Measurements from ENCODE around the gene ZBTB2. TPM values are rescaled to one million over a fixed set of nuclear protein-coding genes. Genes with fewer than 3 reads are reported as not detected.

ZBTB2 gene
- total and polyA plus RNA-seq, 2 donors (not counting 3 experiments of a cell fraction or from before 2014, with no cell fraction given), result 11.8 to 13.1 TPM

GRCh38 chr6:151392427-151392826 lies 1.1 kb upstream of the ZBTB2 start:
- peak overlapping the region; percentile 55 for H3K27ac ChIP-seq (ENCODE audit: insufficient read depth, low read depth, low read length)
- dilution Hi-C loops (cut with MboI; ENCODE audit: extremely low pct_ligation_motif_present, low sequenced_read_pairs) (no loop called here), intact Hi-C loops (cut with micrococcal nuclease) (loop anchor here (5.0 kb wide), 1 partner anchor 500 kb away; no protein-coding TSS in a partner anchor)
- no peak for TF ChIP-seq POLR2AphosphoS5 (IDR thresholded peaks at IDR 0.05; ENCODE audit: insufficient read depth, low read depth, low read length)
- no peak for TF ChIP-seq CTCF (IDR thresholded peaks at IDR 0.05; ENCODE audit: extremely low read depth in 1 of 2, insufficient read depth in 1 of 2, low read depth in 1 of 2, low read length in 2 of 2)
- TF ChIP-seq MYC (IDR thresholded peaks at IDR 0.05; ENCODE audit: low read depth, low read length), result no peak
- TF ChIP-seq EZH2 (IDR thresholded peaks at IDR 0.05; ENCODE audit: borderline replicate concordance, low read depth, low read length, severe bottlenecking), result no peak
- TF ChIP-seq JUN (IDR thresholded peaks at IDR 0.05; ENCODE audit: borderline replicate concordance, insufficient read depth, insufficient read length, low read depth), result no peak
- no peak for TF ChIP-seq GATA2 (IDR thresholded peaks at IDR 0.05; ENCODE audit: insufficient read depth, insufficient read length, low read depth, low read length)
- TF ChIP-seq FOS (IDR thresholded peaks at IDR 0.05; ENCODE audit: borderline replicate concordance, insufficient read depth, low read length), result no peak
- no peak for TF ChIP-seq MAX (IDR thresholded peaks at IDR 0.05; ENCODE audit: insufficient read depth, insufficient read length)
- no peak for TF ChIP-seq POLR2A (IDR thresholded peaks at IDR 0.05; ENCODE audit: low read depth, low read length)
- TSS peak; percentile 35 for BruUV-seq (replicated peaks)
- ChIA-PET POLR2A (no interaction called here), CTCF (interaction anchor here (1.0 kb wide), 1 partner anchor 14 kb away, joined by 5 read pairs; no protein-coding TSS in a partner anchor)
- no peaks in the 10 kb centered on the region for H3K9me3 ChIP-seq (replicated peaks; ENCODE audit: control insufficient read depth, insufficient read depth, low read length)
- peak overlapping the region; percentile 79 for H3K4me2 ChIP-seq (ENCODE audit: insufficient read depth, low read length)
- peak overlapping the region; percentile 59 for H3K9ac ChIP-seq (replicated peaks; ENCODE audit: extremely low read depth, insufficient read depth, low read length)
- peaks cover 35% of the 10 kb centered on the region for H3K4me1 ChIP-seq (ENCODE audit: control insufficient read depth, extremely low read depth, insufficient read depth, low read length)
- H4K20me1 ChIP-seq (replicated peaks; ENCODE audit: control insufficient read depth, extremely low read depth, insufficient read depth, low read length), result peaks cover 19% of the 10 kb centered on the region
- DNase-seq (ENCODE audit: low read depth, low spot score) (no peak), FAIRE-seq (no peak)
- H3K4me3 ChIP-seq (replicated peaks in 1 of 3; ENCODE audit: insufficient read depth in 1 of 3, low read depth in 1 of 3, low read length in 3 of 3), result peak overlapping the region; percentile 18 to 93 (median 76)
- no peaks in the 10 kb centered on the region for H3K9me1 ChIP-seq (replicated peaks; ENCODE audit: control insufficient read depth, extremely low read depth, insufficient read depth, low read length)
- no peaks in the 10 kb centered on the region for H3K36me3 ChIP-seq (ENCODE audit: control insufficient read depth in 2 of 2, extremely low read depth in 1 of 2, insufficient read depth in 2 of 2, low read length in 2 of 2)
- peaks cover 75% of the 10 kb centered on the region for H3K79me2 ChIP-seq (ENCODE audit: control insufficient read depth, insufficient read depth, low read length)
- H2AFZ ChIP-seq (ENCODE audit: low read depth, low read length), result no peak overlapping the region
- H3K27me3 ChIP-seq (ENCODE audit: control insufficient read depth in 2 of 2, insufficient read depth in 2 of 2, low read length in 2 of 2), result no peaks in the 10 kb centered on the region
